Stimulated activated effector memory CD8-positive, alpha-beta T cell treated with anti-CD3 and anti-CD28 coated beads, Interleukin-12 subunit alpha, Interleukin-12 subunit beta, amount 100 ng/mL, for 72 hours (primary cell): Measurements from ENCODE around the gene NPAS2.
A peak's percentile ranks its signal among the peaks of the same experiment; 100 is the strongest.

Experiments
- ATAC-seq: fragments of 150-1000 bp; cut with Tn5 transposase; 2 replicates; pipeline ENCODE4 v1.10.0; 2021
- DNase-seq, 2 donors: peaks; one replicate each; pipeline ENCODE4 v3.0.0; 2021 to 2022; ENCODE audit warnings: low spot score in 2 of 2
- H3K27ac Mint-ChIP-seq: one replicate; pipeline ENCODE4 v1.8.0; 2022; ENCODE audit warnings: mild to moderate bottlenecking, mixed read lengths
- H3K36me3 Mint-ChIP-seq: one replicate; pipeline ENCODE4 v1.8.0; 2022; ENCODE audit warnings: mild to moderate bottlenecking, mixed read lengths
- H3K4me1 Mint-ChIP-seq: one replicate; pipeline ENCODE4 v1.8.0; 2022; ENCODE audit warnings: mixed read lengths
- H3K4me3 Mint-ChIP-seq: one replicate; pipeline ENCODE4 v1.8.0; 2022; ENCODE audit warnings: mild to moderate bottlenecking, mixed read lengths
- H3K9me3 Mint-ChIP-seq: one replicate; pipeline ENCODE4 v1.8.0; 2022; ENCODE audit warnings: mixed read lengths

Gene NPAS2, protein sequence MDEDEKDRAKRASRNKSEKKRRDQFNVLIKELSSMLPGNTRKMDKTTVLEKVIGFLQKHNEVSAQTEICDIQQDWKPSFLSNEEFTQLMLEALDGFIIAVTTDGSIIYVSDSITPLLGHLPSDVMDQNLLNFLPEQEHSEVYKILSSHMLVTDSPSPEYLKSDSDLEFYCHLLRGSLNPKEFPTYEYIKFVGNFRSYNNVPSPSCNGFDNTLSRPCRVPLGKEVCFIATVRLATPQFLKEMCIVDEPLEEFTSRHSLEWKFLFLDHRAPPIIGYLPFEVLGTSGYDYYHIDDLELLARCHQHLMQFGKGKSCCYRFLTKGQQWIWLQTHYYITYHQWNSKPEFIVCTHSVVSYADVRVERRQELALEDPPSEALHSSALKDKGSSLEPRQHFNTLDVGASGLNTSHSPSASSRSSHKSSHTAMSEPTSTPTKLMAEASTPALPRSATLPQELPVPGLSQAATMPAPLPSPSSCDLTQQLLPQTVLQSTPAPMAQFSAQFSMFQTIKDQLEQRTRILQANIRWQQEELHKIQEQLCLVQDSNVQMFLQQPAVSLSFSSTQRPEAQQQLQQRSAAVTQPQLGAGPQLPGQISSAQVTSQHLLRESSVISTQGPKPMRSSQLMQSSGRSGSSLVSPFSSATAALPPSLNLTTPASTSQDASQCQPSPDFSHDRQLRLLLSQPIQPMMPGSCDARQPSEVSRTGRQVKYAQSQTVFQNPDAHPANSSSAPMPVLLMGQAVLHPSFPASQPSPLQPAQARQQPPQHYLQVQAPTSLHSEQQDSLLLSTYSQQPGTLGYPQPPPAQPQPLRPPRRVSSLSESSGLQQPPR

DNA sequence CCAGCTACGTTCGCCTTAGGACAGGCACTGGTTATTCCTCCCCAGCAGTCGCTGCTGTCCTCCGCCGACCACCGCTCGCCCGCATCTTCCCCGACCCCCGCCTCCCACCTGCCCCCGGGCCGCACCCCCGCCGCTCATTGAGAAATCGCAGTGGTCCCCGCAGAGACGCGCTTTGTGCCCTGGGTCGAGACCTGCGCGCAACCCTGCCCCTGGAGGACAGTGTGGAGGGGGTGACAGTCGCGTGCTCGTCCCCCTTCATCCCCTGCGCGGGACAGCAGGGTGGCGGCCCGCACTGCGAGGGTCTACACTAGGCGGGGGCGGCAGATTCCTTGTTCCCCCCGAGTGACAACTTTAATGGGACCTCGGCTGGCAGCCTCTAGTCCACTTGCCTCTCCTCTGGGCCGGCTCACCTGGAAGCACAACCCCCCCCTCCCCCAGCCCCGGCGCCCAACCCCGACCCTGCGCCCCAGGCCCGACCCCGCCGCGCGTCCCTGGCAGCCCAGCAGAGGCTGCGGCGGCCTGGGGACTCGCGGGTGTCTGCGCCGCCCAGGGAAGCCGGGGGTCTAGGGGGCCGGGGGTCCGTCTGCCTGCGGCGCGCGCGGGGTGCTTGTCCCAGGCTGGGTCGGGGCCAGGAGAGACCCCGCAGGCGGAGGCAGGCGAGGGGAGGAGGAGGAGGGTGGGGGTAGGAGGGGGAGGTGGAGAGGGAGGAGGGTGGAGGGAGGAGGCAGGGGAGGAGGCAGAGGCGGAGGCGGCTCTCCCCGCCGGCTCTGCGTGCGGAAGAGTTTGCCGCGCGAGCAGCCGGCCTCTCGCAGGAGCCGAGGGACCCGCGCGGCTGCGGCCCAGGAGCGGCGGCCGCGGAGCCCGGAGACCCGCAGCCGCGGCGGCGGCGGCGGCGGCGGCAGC, at the start of gene NPAS2:
TSS of gene NPAS2 (plus strand) at position 770 of the 903 bp plus-strand sequence. CDS start 84,616 bp downstream, outside the sequence.
- no peaks in the 10 kb centered on the region for H3K9me3 Mint-ChIP-seq
- ATAC-seq (peak; percentile 50), DNase-seq (no peak)
- no peaks in the 10 kb centered on the region for H3K4me1 Mint-ChIP-seq
- H3K4me3 Mint-ChIP-seq, result peak within 1 kb of the TSS; percentile 63
- H3K36me3 Mint-ChIP-seq, result no peaks in the 10 kb centered on the region
- H3K27ac Mint-ChIP-seq, result no peak within 1 kb of the TSS

DNA sequence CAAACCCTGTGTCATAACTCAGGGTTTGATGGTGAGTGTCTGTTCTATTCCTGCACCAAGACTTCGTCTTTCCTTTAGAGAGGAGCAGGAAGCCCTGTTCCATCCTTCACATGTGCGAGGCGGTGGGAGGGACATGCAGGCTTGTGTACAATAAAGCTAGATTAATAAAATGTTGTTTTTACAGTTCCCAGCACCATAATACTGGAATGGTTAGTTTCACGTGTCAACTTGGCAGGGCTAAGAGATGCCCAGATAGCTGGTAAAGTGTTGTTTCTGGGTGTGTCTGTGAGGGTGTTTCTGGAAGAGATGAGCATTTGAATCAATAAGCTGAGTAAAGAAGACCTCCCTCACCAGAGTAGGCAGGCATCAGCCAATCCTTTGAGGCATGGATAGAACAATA, 48.8 kb upstream of the NPAS2 start:
- no peak for DNase-seq
- H3K36me3 Mint-ChIP-seq, result no peaks in the 10 kb centered on the region
- ATAC-seq, result no peak
- H3K27ac Mint-ChIP-seq, result no peak overlapping the region
- H3K4me1 Mint-ChIP-seq, result no peaks in the 10 kb centered on the region
- H3K9me3 Mint-ChIP-seq, result no peaks in the 10 kb centered on the region
- H3K4me3 Mint-ChIP-seq, result no peak overlapping the region

DNA sequence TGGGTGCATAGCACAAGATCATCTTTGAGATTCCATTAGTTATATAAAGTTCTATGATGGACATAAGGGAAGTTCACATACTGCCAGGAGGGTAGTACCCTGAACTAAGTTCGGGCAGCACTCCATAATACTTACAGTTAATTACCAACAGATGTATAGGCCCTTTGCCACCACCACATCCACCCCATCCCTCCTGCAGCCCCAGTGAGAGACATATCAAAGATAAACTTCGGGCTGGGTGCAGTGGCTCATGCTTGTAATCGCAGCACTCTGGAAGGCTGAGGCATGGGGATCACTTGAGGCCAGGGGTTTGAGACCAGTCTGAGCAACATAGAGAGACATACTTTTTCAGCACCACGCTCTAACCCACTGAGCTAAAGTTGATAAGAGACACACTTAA, 46.4 kb upstream of the NPAS2 start:
- Mint-ChIP-seq H3K36me3 (no peaks in the 10 kb centered on the region), H3K9me3 (no peaks in the 10 kb centered on the region), H3K4me1 (no peaks in the 10 kb centered on the region), H3K27ac (no peak overlapping the region), H3K4me3 (no peak overlapping the region)
- ATAC-seq, result no peak
- DNase-seq, result no peak

DNA sequence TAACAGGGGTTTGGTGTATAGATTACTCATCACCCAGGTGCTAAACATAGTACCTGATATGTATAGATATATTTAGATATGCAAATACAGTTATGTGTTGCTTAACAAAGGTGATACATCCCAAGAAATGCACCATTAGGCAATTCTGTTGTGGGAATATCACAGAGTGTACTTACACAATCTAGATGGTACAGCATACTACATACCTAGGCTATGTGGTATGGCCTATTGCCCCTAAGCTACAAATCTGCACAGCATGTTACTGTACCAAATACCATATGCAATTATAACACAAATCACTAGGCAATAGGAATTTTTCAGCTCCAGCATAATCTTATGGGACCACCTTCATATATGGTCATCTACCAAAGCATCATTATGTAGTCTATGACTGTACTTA, 43.5 kb upstream of the NPAS2 start:
- H3K9me3 Mint-ChIP-seq, result no peaks in the 10 kb centered on the region
- no peak overlapping the region for H3K4me3 Mint-ChIP-seq
- DNase-seq, result no peak
- ATAC-seq, result no peak
- H3K36me3 Mint-ChIP-seq, result no peaks in the 10 kb centered on the region
- H3K27ac Mint-ChIP-seq, result no peak overlapping the region
- no peaks in the 10 kb centered on the region for H3K4me1 Mint-ChIP-seq

DNA sequence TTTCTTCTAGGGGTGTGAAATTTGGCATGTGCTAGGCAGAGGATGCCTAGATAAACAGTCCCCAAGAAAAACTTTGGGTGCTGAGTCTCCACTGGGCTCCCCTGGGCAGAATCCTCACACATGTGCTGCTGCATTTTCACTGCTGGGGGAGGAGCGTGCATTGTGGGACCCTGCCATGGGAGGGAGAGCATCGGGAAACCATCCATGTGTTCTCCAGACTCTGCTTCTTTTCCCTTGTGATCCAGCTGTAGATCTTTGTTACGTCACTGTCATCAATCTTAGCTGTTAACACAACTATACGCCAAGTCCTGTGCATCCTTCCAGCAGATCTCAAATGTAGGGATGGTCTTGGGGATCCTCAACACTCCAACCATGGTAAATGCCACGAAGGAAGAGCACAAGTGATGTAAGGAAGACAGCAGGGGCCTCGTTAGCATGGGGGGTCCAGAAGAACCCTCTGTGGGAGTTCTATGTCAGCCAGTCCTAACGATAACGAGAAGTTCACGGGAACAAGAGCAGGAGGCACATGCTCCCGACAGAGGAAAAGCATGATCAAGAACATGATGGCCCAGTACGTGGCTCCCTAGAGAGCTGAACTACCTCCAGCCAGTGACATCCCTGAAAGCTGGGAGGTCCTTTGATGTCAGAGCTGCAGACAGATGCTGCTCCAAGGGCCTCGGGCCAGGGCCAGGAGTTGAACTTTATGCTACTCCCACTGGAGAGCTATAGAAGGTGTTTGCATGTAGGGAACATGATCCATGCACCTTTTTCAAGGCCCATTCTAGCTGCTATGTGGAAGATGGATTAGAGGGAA, 41.1 kb upstream of the NPAS2 start:
- H3K4me3 Mint-ChIP-seq, result no peak overlapping the region
- ATAC-seq (no peak), DNase-seq (no peak)
- no peaks in the 10 kb centered on the region for H3K9me3 Mint-ChIP-seq
- H3K27ac Mint-ChIP-seq, result no peak overlapping the region
- H3K4me1 Mint-ChIP-seq, result no peaks in the 10 kb centered on the region
- H3K36me3 Mint-ChIP-seq, result no peaks in the 10 kb centered on the region

DNA sequence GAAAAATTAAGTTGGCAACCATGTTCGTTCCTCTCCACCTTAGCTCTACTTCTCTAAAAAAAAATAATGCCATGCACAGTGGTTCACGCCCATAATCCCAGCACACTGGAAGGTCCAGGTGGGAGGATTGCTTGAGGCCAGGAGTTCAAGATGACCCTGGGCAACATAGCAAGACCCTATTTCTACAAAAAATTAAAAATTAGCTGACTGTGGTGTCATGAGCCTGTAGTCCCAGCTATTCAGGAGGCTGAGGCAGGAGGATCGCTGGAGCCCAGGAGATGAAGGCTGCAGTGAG, 40.1 kb upstream of the NPAS2 start:
- ATAC-seq, result no peak
- H3K36me3 Mint-ChIP-seq, result no peaks in the 10 kb centered on the region
- no peak overlapping the region for H3K4me3 Mint-ChIP-seq
- no peaks in the 10 kb centered on the region for H3K9me3 Mint-ChIP-seq
- no peak overlapping the region for H3K27ac Mint-ChIP-seq
- no peaks in the 10 kb centered on the region for H3K4me1 Mint-ChIP-seq
- DNase-seq, result no peak

DNA sequence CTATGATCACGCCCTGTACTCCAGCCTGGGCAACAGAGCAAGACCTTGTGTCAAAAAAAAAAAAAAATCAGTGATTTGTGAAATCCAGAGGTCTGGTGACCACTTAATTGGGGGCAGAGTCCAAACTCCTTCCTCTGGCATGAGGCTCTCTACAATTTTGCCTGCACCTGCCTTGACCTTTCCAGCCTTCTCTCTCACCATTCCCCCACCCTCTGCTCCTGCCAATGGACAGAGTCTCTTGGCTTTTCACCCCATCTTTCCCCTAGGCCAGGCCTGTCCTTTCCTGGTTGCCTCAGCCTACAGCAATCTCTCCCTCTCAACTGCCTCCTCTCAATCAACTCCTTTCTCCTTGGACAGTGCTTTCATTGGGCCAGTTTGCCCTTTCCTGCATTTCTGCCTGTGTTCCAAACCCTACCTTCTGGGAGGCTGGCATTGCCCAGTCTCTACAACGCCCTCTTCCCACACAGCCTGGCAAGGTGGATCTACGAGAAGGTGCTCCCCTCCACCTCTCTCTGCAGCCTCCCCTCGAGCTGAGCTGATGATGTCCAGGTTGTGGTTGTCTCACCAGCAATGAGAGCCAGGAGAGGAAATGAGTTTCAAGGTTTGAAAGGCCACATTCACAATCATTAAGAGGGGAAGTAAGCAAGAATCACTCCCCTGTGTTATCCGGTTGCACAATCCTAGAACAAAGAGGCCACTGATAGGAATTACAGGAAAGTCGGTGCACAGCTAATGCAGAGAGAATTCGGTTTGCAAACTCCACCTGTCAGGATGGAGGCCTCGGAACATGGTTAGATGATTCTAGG, 39.5 kb upstream of the NPAS2 start:
- Mint-ChIP-seq H3K4me1 (no peaks in the 10 kb centered on the region), H3K9me3 (no peaks in the 10 kb centered on the region), H3K4me3 (no peak overlapping the region), H3K27ac (no peak overlapping the region), H3K36me3 (no peaks in the 10 kb centered on the region)
- no peak for ATAC-seq
- no peak for DNase-seq

DNA sequence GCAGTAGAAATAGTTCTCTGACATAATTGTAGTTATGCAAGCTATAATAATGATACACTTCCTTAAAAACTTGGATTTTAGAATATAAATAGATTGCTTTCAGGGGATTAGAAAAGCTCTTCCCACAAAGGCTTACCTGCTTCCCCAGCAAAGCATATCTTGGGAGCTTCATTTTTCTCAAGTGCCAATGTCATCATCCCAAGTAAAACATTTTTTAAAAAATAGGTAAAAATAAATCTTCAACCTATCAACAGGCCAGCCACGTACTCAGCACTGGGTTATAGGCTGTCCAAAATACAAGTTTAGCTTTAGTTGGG, 39.0 kb upstream of the NPAS2 start:
- no peaks in the 10 kb centered on the region for H3K4me1 Mint-ChIP-seq
- H3K4me3 Mint-ChIP-seq, result no peak overlapping the region
- ATAC-seq, result no peak
- no peak for DNase-seq
- no peak overlapping the region for H3K27ac Mint-ChIP-seq
- no peaks in the 10 kb centered on the region for H3K9me3 Mint-ChIP-seq
- H3K36me3 Mint-ChIP-seq, result no peaks in the 10 kb centered on the region

DNA sequence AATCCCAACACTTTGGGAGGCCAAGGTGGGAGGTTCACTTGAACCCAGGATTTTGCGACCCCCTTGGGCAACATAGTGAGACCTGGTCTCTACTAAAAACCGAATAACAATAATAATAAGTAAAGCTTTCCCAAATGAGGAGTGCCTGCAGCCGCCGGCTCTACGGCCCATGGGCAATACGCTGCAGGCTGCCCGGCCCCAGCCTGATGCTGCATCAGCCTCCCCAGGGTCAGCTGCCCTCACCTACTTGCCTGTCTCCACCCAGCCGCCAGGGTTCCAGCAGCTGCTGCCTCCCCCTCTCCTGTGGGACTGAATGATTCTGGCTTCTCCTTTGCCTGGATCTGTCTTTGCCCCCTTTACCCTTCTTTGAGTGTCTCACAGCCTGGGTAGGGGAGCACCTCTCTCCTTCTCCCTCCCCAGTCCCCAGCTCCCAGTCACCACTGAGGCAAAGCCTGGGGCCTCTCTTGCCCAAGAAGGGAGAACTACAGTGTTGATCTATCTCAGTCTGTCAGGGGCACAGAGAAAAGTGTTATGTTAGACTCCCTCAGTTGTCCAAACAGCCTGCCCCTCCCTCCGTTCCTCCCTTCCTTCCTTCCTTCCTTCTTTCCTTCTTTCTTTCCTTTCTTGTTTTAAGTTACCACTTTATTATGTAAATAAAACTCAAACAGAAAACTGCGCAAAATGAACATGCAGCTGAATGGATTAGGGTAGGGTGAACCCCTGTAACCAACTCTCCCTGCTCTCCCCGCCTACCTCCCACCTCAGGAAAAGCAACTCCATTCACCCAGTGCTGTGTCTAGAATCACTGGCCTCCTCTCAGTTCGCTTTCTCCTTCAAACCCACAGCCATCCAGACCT, 38.2 kb upstream of the NPAS2 start:
- Mint-ChIP-seq H3K27ac (peak overlapping the region; percentile 54), H3K9me3 (no peaks in the 10 kb centered on the region)

DNA sequence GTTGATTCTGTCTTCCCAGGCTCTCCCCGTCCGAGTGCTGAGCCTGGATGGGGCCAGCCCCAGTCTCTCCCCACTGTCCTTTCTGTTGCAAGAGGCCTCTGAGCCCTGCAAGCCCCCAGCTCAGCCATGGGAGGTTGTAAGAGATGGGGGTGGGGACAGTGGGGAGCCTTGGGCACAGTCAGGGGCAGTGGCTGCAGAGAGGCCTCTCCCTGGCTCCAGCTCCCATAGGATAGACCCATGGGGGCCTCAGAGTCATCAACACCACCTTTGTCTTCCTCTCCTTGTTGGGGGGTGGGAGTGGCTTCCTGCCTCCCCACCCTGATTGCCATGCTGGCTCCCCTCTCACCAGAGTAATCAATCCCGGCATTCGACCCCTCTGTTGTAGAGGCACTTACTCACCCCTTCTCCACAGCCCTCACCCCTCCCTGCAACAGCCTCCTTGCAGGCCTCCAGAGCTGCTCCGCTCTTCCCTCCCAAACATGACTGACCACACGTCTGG, 37.5 kb upstream of the NPAS2 start:
- H3K4me3 Mint-ChIP-seq, result no peak overlapping the region
- H3K27ac Mint-ChIP-seq, result no peak overlapping the region
- H3K36me3 Mint-ChIP-seq, result no peaks in the 10 kb centered on the region
- ATAC-seq (no peak), DNase-seq (no peak)
- H3K4me1 Mint-ChIP-seq, result no peaks in the 10 kb centered on the region
- no peaks in the 10 kb centered on the region for H3K9me3 Mint-ChIP-seq

More for the DNA sequence above, 38.2 kb upstream of the NPAS2 start:
- Mint-ChIP-seq H3K36me3 (no peaks in the 10 kb centered on the region), H3K4me3 (no peak overlapping the region), H3K4me1 (no peaks in the 10 kb centered on the region)
- DNase-seq (no peak), ATAC-seq (no peak)

DNA sequence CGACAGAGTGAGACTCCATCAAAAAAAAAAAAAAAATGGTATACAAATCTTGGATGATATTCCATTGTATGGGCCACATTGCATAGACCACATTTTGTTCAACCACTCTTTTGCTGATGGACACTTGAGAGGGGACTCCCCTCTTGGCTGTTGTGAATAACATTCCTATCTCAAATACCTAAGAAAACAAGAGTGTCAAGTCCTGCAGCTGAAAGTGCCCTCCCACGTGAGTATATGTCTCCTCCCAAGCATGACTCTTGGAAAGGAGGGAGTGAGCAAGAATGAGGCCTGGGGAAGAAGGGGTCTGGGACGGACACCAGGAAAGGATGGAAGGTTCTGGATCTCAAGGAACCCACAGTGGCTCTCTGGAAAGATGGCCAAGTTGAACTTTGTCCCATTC, 36.0 kb upstream of the NPAS2 start:
- DNase-seq (no peak), ATAC-seq (no peak)
- no peak overlapping the region for H3K27ac Mint-ChIP-seq
- no peaks in the 10 kb centered on the region for H3K9me3 Mint-ChIP-seq
- no peaks in the 10 kb centered on the region for H3K36me3 Mint-ChIP-seq
- H3K4me3 Mint-ChIP-seq, result no peak overlapping the region
- no peaks in the 10 kb centered on the region for H3K4me1 Mint-ChIP-seq

DNA sequence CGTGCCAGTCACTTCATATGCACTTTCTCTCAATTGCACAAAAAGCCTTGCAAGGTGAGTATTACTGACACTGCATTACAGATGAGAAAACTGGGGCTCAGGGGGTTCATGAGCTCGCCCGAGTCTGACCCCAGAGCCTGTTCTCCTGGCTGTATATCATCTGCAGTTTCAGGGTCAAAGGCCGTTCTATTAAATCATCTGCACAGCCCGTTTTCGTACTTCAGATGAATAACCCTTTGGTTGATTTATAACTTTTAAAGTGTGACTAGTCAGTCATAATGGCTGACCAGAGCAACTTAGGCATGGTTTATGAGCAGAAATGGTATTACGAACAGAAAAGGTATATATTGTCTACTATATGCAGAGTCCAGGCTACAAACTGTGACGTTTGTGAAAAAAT, 35.3 kb upstream of the NPAS2 start:
- no peaks in the 10 kb centered on the region for H3K36me3 Mint-ChIP-seq
- no peak overlapping the region for H3K27ac Mint-ChIP-seq
- DNase-seq (no peak), ATAC-seq (no peak)
- no peak overlapping the region for H3K4me3 Mint-ChIP-seq
- no peaks in the 10 kb centered on the region for H3K9me3 Mint-ChIP-seq
- H3K4me1 Mint-ChIP-seq, result no peaks in the 10 kb centered on the region

DNA sequence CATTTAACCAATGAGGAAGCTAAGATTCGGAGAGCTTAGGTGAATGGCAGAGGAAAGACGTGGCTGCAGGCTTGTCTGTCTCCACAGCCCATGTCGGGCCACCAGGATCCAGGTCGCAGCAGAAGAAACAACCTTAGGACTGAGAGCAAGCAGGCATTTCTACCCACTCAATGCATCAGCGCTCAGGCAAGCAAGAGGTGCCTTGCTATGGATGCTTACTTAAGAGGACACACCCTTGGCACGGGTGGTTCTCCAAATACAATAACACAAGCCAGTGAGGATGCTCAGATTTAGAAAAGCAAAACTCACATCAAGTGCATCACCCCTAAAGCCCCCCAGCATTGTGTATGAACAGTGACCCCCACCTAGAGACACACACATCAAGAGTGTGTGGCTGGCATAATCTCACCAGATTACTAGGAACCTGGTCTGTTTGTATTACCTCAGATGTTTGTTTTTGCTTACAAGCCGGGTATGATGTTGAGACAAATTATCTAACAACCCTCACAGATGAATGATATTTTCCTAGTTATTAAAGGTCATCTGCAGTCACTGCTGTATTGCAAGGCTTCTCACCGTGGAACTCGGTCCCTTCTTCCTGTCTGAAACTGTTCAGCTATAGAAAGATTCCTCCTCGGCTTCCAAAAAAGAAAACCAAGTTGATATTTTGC, 34.2 kb upstream of the NPAS2 start:
- Mint-ChIP-seq H3K4me1 (no peaks in the 10 kb centered on the region), H3K27ac (no peak overlapping the region), H3K36me3 (no peaks in the 10 kb centered on the region), H3K9me3 (no peaks in the 10 kb centered on the region), H3K4me3 (no peak overlapping the region)
- ATAC-seq, result no peak
- no peak for DNase-seq
